GM18951 (cell line): ENCODE data around the gene ARHGEF10L.

Experiments
- POLR2A ChIP-seq: IDR thresholded peaks from 4 replicates; pipeline ENCODE4 v1.6.1; 2011; ENCODE audit warnings: mild to moderate bottlenecking; ENCODE audit not compliant: insufficient read length, insufficient read depth; ENCODE audit errors: extremely low read depth
- in situ Hi-C: fragments of 300-500 bp; cut with MboI; formaldehyde crosslinking; loops from one replicate; pipeline ENCODE4 v1.12.0; 2022; ENCODE audit warnings: low sequenced_read_pairs, mixed read lengths, inconsistent platforms; ENCODE audit not compliant: unreplicated experiment

ARHGEF10L gene

DNA sequence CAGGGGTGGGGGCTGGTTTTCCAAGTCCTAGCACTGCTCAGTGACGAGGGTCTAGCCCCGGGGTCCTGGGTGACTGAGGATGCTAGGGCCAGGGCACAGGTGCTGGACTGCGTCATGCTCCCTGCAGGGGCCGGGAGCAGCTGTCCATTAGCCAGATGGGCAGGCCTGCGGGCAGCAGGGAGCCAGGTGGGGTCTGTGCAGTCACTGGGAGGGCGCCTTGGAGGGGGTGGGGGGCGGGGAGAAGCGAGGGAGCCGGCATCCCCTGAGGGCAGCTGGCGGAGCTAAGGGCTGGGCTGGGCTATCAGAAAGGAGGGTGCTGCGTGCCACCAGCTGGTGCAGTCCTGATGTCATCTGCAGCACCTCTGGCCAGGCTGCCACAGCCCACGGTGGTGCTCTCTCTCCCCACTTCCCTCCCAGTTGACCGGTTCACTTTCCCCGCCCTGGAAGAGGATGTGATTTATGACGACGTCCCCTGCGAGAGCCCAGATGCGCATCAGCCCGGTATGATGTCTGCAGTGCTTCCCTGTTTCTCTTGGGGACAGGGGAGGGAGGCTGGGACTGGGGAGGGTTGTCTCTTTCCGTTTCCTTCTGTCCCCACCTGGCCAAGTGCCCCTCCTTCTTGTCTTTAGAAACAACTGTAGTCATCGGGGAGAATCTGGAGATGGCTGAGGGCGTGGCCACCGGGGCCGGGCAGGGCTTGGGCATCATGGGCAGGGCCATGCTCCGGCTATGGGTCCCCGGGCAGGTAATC, 63.8 kb downstream of the ARHGEF10L start:
- in situ Hi-C loops = no loop called here

DNA sequence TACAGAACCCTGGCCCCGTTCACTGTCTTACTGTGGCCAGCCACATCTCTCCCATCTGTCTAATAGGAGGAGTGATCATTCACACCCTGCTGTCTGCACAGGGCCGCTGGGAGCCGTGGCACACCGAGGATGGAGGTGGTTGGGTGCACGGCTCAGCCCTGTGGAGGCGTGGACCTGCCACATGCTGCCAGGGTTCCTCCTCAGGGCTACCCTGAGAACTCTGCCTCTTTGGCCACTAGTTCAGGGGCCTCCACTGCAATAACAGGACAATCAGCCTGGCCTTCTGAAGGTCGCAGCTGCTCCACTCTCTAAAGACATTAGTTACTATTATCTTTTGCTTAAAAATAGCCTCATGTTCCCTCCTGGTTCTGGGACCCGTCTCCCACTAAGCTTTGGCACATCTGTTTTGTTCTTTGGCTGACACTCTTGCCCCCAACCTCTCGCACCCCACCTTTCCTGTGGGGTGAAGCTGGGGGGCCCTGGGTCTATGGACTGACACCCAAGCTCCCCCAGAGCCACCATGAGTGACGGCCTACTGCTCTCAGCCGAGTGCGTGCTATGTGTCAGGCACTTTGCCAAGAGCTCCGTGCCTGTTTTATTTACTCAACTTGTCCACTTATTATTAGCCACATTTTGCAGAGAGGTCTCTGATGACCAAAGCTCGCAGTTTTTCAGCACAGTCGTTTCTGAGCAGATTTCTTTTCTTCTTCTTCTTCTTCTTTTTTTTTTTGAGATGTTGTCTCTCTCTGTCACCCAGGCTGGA, 66.3 kb downstream of the ARHGEF10L start:
- no peak for TF ChIP-seq POLR2A
- in situ Hi-C loops = no loop called here

More for the DNA sequence above, 63.8 kb downstream of the ARHGEF10L start:
- no peak for TF ChIP-seq POLR2A

DNA sequence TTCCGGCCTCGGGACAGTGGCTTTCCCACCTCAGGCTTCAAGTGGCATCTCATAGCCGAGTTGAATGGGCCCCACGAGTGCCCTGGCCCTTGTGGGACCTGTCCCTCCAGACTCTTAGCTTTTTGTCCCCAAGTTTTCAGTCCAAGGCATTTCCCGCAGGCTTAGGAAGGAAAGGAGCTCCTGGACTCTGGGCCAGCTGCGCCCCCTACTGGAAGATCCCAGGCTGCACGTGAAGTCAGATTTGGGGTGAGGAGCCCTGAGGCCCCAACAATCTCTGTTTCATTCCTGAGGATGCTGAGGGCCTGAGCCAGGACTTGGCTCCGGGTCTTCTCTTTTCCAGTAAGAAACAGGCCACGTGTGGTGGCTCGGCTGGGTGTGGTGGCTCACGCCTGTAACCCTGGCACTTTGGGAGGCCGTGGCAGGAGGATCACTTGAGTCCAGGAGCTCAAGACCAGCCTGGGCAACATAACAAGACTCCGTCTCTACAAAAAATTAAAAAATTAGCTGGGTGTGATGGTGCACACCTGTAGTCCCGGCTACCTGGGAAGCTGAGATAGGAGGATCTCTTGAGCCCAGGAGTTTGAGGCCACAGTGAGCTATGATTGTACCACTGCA, 67.4 kb downstream of the ARHGEF10L start:
- in situ Hi-C loops = no loop called here
- TF ChIP-seq POLR2A = no peak

DNA sequence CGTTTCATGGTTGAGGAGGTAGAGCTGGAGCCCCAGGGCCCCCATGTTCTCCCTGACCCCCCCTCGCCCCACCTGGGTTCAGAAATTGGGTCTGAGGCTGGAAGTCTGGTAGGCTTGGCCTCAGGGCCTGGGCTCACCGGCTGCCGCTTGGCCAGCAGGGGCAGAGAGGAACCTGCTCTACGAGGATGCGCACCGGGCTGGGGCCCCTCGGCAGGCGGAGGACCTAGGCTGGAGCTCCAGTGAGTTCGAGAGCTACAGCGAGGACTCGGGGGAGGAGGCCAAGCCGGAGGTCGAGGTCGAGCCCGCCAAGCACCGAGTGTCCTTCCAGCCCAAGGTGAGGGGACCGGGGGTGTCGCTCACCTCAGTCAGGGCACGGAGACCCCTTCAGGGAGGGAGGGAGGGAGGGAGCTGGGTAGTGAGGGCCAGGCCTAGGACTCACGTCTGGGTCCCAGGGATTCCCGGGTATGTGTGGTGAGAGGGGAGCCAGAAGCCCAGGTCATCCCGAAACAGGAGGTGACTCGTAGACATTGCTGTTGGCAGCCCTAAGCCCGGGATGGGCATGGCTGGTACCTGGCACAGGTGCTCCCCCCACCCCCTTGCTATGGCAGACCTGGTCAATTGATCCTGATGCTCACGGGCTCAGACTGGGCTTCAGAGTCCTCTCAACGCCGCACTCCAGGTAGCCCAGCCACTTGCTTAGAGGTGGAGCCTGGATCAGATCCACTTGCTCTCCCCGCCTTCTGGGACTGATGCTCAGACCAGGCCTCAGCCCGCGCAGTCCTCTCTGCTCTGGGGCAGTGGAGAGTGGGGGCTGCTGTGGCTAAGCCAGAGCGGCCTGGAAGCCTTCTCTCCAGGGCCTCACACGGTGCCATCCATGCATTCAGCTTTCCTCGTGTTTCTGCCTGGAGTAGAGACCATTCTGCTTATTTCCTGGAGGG, 68.4 kb downstream of the ARHGEF10L start:
- TF ChIP-seq POLR2A = no peak

DNA sequence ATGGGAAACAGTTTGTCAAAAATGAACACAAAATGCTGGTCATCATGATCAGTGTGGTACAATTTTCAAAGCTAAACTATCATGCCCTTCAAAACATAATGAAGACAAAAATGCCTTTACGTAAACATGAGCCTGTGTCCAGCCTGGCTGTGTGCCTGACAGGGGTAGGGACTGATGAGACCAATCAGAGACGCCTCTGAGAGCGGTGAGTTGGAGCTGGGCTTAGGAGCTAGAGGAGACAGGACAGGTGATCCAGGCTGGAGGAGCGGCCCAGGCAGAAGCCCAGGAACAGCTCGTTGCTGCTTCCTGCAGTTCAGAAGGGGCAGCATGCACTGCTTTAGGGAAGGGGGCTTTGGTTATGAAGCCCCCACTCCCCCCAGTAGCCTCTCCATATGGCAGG, 70.0 kb downstream of the ARHGEF10L start:
- in situ Hi-C loops = no loop called here
- TF ChIP-seq POLR2A = no peak

More for the DNA sequence above, 68.4 kb downstream of the ARHGEF10L start:
- in situ Hi-C loops = no loop called here

DNA sequence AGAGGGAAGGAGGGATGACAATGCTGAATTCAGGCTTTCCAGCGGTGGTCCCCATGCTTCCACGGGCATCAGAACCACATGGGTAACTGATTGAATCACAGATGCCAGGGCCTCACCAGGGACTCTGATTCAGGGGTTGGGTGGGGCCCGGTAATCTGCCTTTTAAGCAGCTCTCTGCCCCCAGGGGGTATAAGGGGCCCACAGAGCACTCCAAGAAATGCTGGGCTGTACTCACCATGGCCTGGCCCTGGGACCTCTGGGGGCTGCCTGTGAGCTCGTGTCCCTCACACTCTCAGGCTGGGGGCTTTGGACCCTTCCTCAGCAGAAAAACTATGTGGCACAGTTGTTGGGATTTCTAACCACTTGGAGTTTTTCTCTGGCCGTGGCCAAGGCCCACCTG, 70.6 kb downstream of the ARHGEF10L start:
- in situ Hi-C loops = loop anchor here (5.0 kb wide), 1 partner anchor 118 kb away; no protein-coding TSS in a partner anchor
- TF ChIP-seq POLR2A = no peak

DNA sequence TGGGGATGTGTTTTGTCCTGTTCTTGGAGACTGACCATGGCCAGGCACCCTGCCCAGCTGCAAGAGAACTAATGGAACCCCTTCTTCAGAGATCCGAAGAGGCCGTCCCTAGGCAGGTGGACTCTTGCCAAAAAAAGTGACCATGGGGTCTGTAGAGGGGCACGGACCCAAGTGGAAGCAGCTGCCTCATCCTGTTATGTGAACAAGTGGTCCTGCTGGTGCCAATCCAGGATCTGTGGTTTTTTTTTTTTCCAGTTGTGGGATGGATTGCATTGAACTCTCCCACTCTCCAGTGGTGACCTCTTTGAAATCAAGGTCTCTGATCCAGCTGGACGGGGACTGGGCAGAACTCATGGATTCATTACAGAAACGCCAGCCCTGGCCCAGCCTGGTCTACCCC, 71.2 kb downstream of the ARHGEF10L start:
- in situ Hi-C loops = loop anchor here (5.0 kb wide), 1 partner anchor 118 kb away; no protein-coding TSS in a partner anchor
- TF ChIP-seq POLR2A = no peak

DNA sequence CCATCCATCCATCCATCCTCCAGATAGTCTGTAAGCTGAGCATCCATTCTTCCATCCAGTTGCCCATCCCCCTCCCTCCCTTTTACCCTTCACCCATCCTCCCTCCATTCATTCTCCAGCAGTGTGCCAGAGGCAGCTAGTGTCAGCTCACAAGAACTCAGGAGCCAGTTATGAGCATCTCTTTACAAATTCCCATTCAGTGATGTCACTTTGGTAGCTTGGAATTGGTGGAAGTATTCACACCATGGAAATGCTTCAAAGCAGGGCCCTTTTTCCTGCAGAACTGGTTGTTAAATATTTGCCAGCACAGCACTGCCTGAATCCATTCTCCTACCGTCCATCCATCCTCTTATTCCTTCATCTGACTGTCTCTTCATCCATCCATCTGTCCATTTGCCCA, 72.5 kb downstream of the ARHGEF10L start:
- in situ Hi-C loops = loop anchor here (5.0 kb wide), 1 partner anchor 120 kb away; no protein-coding TSS in a partner anchor
- TF ChIP-seq POLR2A = no peak

DNA sequence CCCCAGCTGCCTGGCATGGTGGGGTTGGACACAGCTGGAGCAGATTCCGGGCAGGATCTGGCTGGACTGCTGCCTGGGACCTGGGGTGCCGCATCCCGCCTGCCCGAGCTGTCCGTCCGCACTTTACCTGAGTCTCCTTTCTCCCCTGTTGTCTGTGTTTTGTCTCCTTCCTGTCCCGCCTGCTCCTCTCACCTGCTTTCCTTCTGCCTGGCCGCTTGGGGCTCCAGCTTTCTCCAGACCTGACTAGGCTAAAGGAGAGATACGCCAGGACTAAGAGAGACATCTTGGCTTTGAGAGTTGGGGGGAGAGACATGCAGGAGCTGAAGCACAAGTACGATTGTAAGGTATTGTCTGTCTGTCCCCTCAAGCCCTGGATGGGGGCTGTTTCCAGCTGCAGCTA, 73.3 kb downstream of the ARHGEF10L start:
- in situ Hi-C loops = loop anchor here (5.0 kb wide), 1 partner anchor 121 kb away; no protein-coding TSS in a partner anchor
- TF ChIP-seq POLR2A = no peak

DNA sequence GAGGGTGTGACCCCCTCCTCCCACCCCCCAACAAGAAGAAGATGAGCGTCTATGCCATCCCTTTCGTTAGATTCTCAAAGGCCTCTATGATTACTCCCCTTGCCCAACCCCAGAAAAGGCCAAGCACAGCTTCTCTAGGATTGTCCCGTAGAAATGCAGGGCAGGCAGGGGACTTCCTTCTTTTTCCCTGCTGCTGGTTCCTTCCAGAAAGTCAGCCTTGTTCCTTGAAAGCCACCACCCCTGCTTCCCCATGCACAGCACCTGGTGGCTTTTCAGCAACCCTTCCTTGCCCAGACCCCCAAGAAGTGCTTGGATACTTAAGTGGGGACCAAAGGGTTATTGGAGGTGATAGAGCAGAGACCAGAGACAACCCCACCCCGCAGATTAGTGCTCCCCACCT, 75.1 kb downstream of the ARHGEF10L start:
- no peak for TF ChIP-seq POLR2A
- in situ Hi-C loops = loop anchor here (5.0 kb wide), 1 partner anchor 122 kb away; no protein-coding TSS in a partner anchor

DNA sequence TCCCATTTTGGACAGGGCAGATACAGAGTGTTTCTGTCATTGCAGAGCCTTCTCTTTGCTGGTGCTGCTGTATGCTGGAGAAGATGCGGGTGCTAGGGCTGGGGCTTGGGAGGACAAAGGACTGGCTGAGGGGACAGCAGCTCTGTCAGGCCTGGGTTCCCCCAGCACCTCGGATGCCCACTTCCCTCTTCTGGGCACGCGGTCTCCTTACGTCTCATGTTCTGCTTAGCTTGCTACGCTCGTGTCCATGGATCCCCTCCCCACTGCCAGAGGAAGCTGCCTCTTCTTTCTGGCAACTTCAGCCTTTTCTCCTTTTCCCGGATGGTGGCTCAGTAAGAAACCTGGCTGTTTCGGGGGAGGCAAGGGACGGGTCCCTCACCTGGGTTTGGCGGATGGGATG, 75.7 kb downstream of the ARHGEF10L start:
- in situ Hi-C loops = no loop called here
- TF ChIP-seq POLR2A = no peak

DNA sequence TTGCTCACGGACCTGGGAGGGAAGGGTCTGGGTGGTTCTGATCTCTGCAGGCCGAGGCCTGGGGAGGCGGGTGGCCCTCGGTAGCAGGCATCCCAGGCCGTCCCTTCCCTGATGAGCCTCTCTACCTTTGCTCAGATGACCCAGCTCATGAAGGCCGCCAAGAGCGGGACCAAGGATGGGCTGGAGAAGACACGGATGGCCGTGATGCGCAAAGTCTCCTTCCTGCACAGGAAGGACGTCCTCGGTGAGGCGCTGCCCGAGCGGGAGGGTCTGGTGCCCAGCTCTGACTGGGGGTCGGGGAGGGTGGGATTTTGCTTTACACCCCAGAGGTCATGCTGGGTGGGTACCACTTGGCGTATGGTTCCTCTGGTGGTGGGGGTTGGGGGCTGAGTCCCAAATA, 76.5 kb downstream of the ARHGEF10L start:
- in situ Hi-C loops = no loop called here
- TF ChIP-seq POLR2A = no peak
